Stimulated activated CD4-positive, alpha-beta T cell treated with anti-CD3 and anti-CD28 coated beads, Interleukin-4, amount 100 ng/mL, for 24 hours (primary cell): ENCODE results near the gene GHRL.

ENCODE experiments used
- DNase-seq: peaks from one replicate; pipeline ENCODE4 v3.0.0-alpha.2; 2020

The GHRL gene

DNA sequence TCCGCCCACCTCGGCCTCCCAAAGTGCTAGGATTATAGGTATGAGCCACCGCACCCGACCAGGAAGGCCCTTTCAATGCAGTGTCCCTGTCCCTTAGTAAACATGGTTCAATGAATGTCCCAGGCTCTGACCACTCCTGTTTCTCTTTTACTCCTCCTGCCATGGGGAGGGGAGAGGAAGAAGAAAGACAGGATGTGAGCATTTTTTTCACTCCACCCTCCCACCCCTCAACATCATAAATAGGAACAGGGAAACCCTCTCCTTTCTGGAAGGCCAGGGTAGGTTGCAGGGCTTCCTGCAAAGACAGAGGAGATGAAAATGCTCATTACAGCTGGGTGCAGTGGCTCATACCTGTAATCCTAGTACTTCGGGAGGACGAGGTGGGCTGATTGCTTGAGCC lies 51.9 kb downstream of the GHRL start:
- DNase-seq: no peak

- DNase-seq: peak; percentile 36
Measured at GRCh38 chr3:10238345-10239183, 54.2 kb downstream of the GHRL start.
